GM18951 (cell line): ENCODE measurements around the gene CPLANE1.
"Not testable (repeated sequence)": the region's sequence is repeated elsewhere in the genome, so short reads cannot be mapped to it uniquely, and the experiment has no call there.

Source experiments
- POLR2A ChIP-seq: IDR thresholded peaks from 4 replicates; pipeline ENCODE4 v1.6.1; 2011; ENCODE audit warnings: mild to moderate bottlenecking; ENCODE audit not compliant: insufficient read length, insufficient read depth; ENCODE audit errors: extremely low read depth
- in situ Hi-C: fragments of 300-500 bp; cut with MboI; formaldehyde crosslinking; loops from one replicate; pipeline ENCODE4 v1.12.0; 2022; ENCODE audit warnings: low sequenced_read_pairs, mixed read lengths, inconsistent platforms; ENCODE audit not compliant: unreplicated experiment

Gene CPLANE1

DNA sequence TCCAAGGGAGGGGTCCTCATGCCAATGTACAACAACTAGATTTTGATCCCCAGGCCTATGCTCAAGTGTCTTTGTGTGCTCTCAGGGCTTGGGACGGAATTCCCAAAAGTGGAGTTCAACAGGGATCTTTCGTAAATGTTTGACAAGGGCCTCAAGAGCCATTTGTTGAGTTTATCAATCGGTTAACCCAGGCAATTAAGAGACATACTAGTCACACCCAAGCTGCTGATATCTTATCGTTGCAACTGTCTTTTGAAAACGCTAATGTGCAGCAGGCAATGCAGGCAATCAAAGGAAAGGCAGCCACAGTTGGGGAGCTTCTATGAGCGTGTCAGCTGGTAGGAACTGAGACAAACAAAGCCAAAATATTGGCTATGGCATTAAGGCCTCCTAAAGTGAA, 161.2 kb downstream of the CPLANE1 start:
- in situ Hi-C loops = no loop called here

GRCh38 chr5:37086466-37087173, 162.6 kb downstream of the CPLANE1 start:
- in situ Hi-C loops = no loop called here
- TF ChIP-seq POLR2A = no peak

More for the DNA sequence above, 161.2 kb downstream of the CPLANE1 start:
- TF ChIP-seq POLR2A = no peak

DNA sequence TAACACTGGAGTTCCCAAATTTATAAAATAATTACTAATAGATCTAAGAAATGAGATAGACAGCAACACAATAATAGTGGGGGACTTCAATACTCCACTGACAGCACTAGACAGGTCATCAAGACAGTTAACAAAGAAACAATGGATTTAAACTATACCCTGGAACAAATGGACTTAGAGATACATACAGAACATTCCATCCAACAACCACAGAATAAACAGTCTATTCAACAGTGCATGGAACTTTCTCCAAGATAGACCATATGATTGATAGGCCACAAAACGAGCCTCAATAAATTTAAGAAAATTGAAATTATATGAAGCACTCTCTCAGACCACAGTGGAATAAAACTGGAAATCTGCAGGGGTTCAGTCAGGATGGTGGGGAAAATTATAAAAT, 163.2 kb downstream of the CPLANE1 start:
- in situ Hi-C loops = not testable (repeated sequence)

- in situ Hi-C loops = not testable (repeated sequence)
Measured at GRCh38 chr5:37082977-37083376, 166.2 kb downstream of the CPLANE1 start.

- in situ Hi-C loops = no loop called here
- TF ChIP-seq POLR2A = no peak
Measured at GRCh38 chr5:37080697-37081096, 168.5 kb downstream of the CPLANE1 start.

DNA sequence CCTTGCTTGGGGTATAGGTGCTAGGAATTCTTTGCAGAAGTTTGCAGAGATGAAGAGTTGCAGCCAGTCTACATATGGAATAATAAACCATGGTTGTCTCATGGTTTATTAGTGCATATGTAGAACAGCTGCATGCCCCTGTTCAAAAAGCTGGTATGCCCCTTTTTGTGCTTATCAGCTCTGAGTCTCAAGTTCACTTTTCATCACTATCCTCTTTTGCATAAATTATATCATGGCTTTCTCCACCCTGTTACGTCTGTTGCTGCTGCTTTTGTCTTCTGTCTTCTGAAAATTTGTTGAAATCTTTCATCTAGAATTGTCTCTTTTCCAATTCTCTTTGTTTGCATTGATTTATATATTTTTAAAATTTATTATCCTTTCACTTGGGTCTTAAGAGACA, 172.0 kb downstream of the CPLANE1 start:
- no peak for TF ChIP-seq POLR2A
- in situ Hi-C loops = no loop called here

GRCh38 chr5:37075399-37075950, 173.7 kb downstream of the CPLANE1 start:
- in situ Hi-C loops = no loop called here
- no peak for TF ChIP-seq POLR2A

DNA sequence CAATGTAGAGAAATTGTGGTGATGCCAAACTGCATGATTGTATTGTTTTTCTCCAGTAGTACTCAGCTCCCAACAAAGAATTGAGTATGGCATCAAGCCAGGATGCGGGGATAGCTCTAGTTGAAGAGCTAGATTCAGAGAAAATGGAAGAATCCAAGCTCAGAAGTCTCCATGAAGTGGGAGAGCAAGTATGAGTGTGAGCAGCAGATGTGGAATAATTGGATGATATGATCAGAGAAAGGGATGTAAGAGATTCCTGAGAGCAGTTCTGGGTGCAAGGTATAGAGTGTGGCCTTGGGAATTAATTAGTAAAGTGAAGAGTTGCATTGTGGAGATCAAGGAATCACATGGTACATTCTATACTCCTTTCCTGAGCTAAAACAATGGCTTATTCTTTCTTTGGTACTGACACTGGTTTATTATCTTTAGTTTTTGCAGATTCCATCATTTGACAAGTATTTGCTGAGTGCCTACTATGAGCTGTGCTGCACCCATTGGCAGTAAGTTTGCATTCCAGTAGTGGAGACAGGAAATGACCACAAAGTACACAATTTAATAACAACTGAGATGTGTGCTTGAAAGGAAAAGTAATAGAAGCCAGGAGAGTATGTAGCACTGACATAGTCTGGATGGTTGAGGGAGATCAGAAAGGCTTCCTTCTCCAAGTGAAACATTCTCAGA, 177.1 kb downstream of the CPLANE1 start:
- in situ Hi-C loops = no loop called here
- TF ChIP-seq POLR2A = no peak

DNA sequence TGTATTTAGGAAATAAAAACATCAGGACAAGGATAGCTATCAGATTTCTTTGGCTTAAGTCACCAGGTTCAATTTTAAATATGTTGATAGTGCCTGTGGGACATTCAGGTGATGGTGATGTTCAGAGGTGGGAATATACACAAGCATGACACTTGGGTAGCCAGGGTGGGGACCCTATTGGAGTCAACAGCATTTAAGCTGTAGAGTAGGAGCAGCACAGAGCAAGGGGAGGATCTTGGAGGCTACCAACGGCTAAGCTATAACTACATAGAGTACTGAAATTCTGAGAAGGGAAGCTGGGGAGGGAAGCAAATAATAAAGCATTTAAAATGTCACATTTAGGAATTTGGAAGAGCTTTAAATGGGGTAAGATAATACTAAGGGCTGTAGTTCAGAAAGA, 177.7 kb downstream of the CPLANE1 start:
- in situ Hi-C loops = no loop called here
- no peak for TF ChIP-seq POLR2A

DNA sequence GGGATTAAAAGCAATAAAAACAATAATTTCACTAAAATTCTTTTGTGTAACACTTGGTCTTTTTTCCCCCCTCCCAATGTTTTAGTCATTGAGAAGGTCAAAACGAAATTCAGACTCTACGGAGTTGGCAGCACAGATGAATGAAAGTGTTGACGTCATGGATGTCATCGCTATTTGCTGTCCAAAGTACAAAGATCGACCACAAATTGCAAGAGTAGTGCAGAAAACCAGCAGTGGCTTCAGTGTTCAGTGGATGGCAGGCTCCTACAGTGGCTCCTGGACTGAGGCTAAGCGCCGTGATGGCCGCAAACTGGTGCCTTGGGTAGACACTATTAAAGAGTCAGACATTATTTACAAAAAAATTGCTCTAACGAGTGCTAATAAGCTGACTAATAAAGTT, 184.7 kb downstream of the CPLANE1 start:
- TF ChIP-seq POLR2A = no peak
- in situ Hi-C loops = no loop called here

DNA sequence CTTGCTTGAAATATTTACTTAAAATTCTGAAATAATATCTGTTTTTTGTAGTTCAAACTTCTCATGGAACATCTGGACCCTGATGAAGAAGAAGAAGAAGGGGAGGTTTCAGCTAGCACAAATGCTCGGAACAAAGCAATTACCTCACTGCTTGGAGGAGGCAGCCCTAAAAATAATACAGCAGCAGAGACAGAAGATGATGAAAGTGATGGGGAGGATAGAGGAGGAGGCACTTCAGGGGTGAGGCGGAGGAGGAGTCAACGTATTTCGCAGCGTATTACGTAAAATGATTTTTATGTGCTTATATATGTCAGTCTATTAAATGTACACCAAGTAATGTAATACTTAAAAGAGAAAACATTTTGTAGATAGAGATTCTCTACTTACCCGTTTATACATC, 185.4 kb downstream of the CPLANE1 start:
- no peak for TF ChIP-seq POLR2A
- in situ Hi-C loops = no loop called here

DNA sequence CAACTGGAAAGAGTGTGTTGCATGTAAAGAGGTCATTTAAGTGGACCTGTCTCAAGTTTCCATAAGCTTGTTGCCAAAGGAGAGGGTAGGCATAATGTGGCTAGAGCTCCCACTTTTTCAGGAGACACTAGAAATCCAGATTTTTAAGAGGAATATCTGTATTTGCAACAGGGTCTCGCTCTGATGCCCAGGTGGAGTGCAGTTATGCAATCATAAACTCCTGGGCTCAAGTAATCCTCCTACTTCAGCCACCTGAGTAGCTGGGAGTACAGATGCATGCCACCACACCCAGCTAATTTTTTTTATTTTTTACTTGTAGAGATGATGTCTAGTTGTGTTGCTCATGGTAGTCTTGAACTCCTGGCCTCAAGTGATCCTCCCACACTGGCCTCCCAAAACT, 189.1 kb downstream of the CPLANE1 start:
- in situ Hi-C loops = no loop called here
- no peak for TF ChIP-seq POLR2A

GRCh38 chr5:37056762-37057161, 192.4 kb downstream of the CPLANE1 start:
- TF ChIP-seq POLR2A = no peak
- in situ Hi-C loops = no loop called here
